DND-41 (cell line): Measurements from ENCODE around the gene HEBP1.

Experiments used
- ATAC-seq: fragments of 200-7000 bp; cut with Tn5 transposase; 3 replicates; pipeline ENCODE4 v1.9.1; 2021; ENCODE audit warnings: low read depth; ENCODE audit not compliant: insufficient read depth
- DNase-seq: peaks from one replicate; pipeline ENCODE4 v3.0.0-alpha.2; 2020
- H2AFZ ChIP-seq: 2 replicates; pipeline ENCODE4 v1.6.0; 2012; ENCODE audit warnings: low read depth, low read length
- H3K27ac ChIP-seq: 2 replicates; pipeline ENCODE4 v1.5.1; 2012; ENCODE audit warnings: low read length, inconsistent platforms
- H3K27me3 ChIP-seq: fragments of 200-600 bp; sonication (generic); 2 replicates; pipeline ENCODE4 v1.6.0; 2012; ENCODE audit warnings: low read length, mild to moderate bottlenecking, inconsistent platforms; ENCODE audit not compliant: insufficient read depth, poor library complexity
- H3K36me3 ChIP-seq: 2 replicates; pipeline ENCODE4 v1.5.1; 2012; ENCODE audit warnings: low read length, inconsistent platforms; ENCODE audit not compliant: insufficient read depth
- H3K4me1 ChIP-seq: 2 replicates; pipeline ENCODE4 v1.5.1; 2012; ENCODE audit warnings: mild to moderate bottlenecking, low read length; ENCODE audit not compliant: insufficient read depth
- H3K4me2 ChIP-seq: 2 replicates; pipeline ENCODE4 v1.6.0; 2012; ENCODE audit warnings: mild to moderate bottlenecking, moderate library complexity, low read length, inconsistent platforms; ENCODE audit not compliant: insufficient read depth
- H3K4me3 ChIP-seq, 2 experiments: fragments of 200-600 bp in 1 of 2; shearing (Covaris generic) in 1 of 2; 2 replicates each; pipeline ENCODE4 v1.5.1; 2012 to 2016; ENCODE audit warnings: inconsistent platforms in 2 of 2, low read length in 2 of 2, mild to moderate bottlenecking in 2 of 2, low read depth in 1 of 2, moderate library complexity in 1 of 2
- H3K79me2 ChIP-seq: 2 replicates; pipeline ENCODE4 v1.6.0; 2012; ENCODE audit warnings: low read length, inconsistent platforms; ENCODE audit not compliant: insufficient read depth
- H3K9ac ChIP-seq: 2 replicates; pipeline ENCODE4 v1.6.0; 2012; ENCODE audit warnings: low read depth, mild to moderate bottlenecking, inconsistent platforms, low read length, moderate library complexity
- H3K9me3 ChIP-seq: 2 replicates; pipeline ENCODE4 v1.5.1; 2012; ENCODE audit warnings: low read length, moderate library complexity, mild to moderate bottlenecking, inconsistent platforms; ENCODE audit not compliant: insufficient read depth, severe bottlenecking
- H4K20me1 ChIP-seq: 2 replicates; pipeline ENCODE4 v1.6.0; 2012; ENCODE audit warnings: low read length; ENCODE audit not compliant: insufficient read depth
- EZH2 ChIP-seq: IDR thresholded peaks from 3 replicates; pipeline ENCODE4 v1.6.1; 2012; ENCODE audit warnings: borderline replicate concordance, low read depth, mild to moderate bottlenecking, moderate library complexity, low read length, inconsistent platforms; ENCODE audit not compliant: severe bottlenecking
- TF ChIP-seq, protein P1 (sequence below): IDR thresholded peaks from 2 replicates; pipeline ENCODE4 v1.5.1; 2012; ENCODE audit warnings: borderline replicate concordance, low read length, moderate library complexity, mild to moderate bottlenecking; ENCODE audit not compliant: poor library complexity, severe bottlenecking; ENCODE audit errors: extremely low read depth

The HEBP1 gene

DNA sequence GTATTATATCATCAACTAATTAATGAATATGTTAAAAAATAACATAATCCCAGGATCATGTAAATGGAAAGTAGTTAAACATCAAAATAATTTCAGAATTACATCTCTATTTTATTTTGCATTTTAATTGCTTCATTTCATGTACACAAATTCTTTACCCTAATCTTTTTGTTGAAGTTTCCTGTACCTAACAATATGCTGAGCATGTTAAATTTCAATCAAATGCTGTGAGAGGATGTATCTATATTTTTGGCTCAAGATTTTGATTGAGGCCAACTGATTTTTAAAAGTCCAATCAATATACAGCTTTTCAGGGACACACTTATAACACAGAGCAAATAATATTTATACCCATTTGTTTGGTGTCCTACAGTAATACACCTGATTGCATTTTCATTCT, 54.5 kb downstream of the HEBP1 start:
- H3K9ac ChIP-seq = no peak overlapping the region
- H2AFZ ChIP-seq = no peak overlapping the region
- no peak overlapping the region for H3K4me3 ChIP-seq
- no peaks in the 10 kb centered on the region for H3K36me3 ChIP-seq
- H3K79me2 ChIP-seq = no peaks in the 10 kb centered on the region
- H4K20me1 ChIP-seq = no peaks in the 10 kb centered on the region
- no peak overlapping the region for H3K27ac ChIP-seq
- ATAC-seq = no peak
- H3K9me3 ChIP-seq = no peaks in the 10 kb centered on the region
- H3K4me1 ChIP-seq = no peaks in the 10 kb centered on the region
- no peaks in the 10 kb centered on the region for H3K27me3 ChIP-seq
- DNase-seq = no peak
- H3K4me2 ChIP-seq = no peak overlapping the region
- TF ChIP-seq, protein P1, sequence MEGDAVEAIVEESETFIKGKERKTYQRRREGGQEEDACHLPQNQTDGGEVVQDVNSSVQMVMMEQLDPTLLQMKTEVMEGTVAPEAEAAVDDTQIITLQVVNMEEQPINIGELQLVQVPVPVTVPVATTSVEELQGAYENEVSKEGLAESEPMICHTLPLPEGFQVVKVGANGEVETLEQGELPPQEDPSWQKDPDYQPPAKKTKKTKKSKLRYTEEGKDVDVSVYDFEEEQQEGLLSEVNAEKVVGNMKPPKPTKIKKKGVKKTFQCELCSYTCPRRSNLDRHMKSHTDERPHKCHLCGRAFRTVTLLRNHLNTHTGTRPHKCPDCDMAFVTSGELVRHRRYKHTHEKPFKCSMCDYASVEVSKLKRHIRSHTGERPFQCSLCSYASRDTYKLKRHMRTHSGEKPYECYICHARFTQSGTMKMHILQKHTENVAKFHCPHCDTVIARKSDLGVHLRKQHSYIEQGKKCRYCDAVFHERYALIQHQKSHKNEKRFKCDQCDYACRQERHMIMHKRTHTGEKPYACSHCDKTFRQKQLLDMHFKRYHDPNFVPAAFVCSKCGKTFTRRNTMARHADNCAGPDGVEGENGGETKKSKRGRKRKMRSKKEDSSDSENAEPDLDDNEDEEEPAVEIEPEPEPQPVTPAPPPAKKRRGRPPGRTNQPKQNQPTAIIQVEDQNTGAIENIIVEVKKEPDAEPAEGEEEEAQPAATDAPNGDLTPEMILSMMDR = no peak
- TF ChIP-seq EZH2 = no peak

DNA sequence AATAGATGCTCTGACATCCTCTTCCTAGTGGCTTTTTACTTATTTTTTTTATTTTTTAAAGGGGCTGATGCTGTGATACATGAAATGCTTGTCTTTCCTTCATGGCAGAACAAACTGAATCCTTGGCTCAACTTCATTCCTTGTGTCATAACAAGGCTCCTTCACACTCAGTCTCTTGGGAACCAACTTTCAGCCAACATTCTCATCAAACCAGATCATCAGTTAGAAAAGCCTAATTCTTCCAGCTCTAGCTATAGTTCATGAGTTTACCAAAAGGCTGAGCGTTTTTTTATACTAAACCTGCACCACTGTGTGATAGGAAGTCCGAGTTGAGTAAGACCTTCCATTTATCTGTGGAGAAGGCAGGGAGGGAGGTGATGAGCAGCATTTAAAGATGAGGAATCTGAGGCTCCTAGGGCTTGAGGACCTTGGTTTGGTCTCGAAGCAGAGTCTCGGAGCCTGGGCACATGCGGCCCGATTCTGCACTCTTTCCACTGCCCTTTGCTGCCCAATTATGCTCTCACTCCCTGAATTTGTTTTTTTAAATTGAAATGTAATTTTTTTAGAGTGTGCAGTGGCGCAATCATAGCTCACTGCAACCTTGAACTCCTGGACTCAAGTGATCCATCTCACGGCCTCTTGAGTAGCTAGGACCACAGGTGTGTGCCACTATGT, 56.3 kb downstream of the HEBP1 start:
- H3K79me2 ChIP-seq = no peaks in the 10 kb centered on the region
- DNase-seq (no peak), ATAC-seq (no peak)
- no peak for TF ChIP-seq EZH2
- TF ChIP-seq, protein P1 = no peak
- no peak overlapping the region for H3K4me2 ChIP-seq
- no peaks in the 10 kb centered on the region for H4K20me1 ChIP-seq
- H3K36me3 ChIP-seq = no peaks in the 10 kb centered on the region
- H3K27ac ChIP-seq = no peak overlapping the region
- no peaks in the 10 kb centered on the region for H3K9me3 ChIP-seq
- H3K27me3 ChIP-seq = peaks cover 6% of the 10 kb centered on the region
- no peak overlapping the region for H3K9ac ChIP-seq
- H3K4me1 ChIP-seq = no peaks in the 10 kb centered on the region
- H2AFZ ChIP-seq = no peak overlapping the region
- no peak overlapping the region for H3K4me3 ChIP-seq

- TF ChIP-seq, protein P1 = no peak
- ATAC-seq = no peak
These were observed 58.4 kb downstream of the HEBP1 start for GRCh38 chr12:12941450-12942350.

More at GRCh38 chr12:12941450-12942350, 58.4 kb downstream of the HEBP1 start:
- H3K27ac ChIP-seq = no peak overlapping the region
- H2AFZ ChIP-seq = no peak overlapping the region
- H4K20me1 ChIP-seq = no peaks in the 10 kb centered on the region
- no peak for DNase-seq
- no peak overlapping the region for H3K4me3 ChIP-seq
- H3K79me2 ChIP-seq = no peaks in the 10 kb centered on the region
- H3K9ac ChIP-seq = no peak overlapping the region
- H3K9me3 ChIP-seq = no peaks in the 10 kb centered on the region
- H3K4me2 ChIP-seq = no peak overlapping the region
- no peaks in the 10 kb centered on the region for H3K36me3 ChIP-seq
- H3K4me1 ChIP-seq = no peaks in the 10 kb centered on the region
- peaks cover 6% of the 10 kb centered on the region for H3K27me3 ChIP-seq
